GM10248 (cell line): ENCODE data around the gene ADAMTS16.

Experiments
- CTCF ChIA-PET: fragments of 300-600 bp; sonication (Branson Sonifier 250); formaldehyde crosslinking; extraction: SDS; loops from one replicate; lab custom pipeline; 2021; ENCODE audit warnings: antibody characterized with exemption; lab: Yijun Ruan, JAX
- POLR2A ChIA-PET: fragments of 350-650 bp; sonication (Branson Sonifier 250); formaldehyde crosslinking; extraction: SDS; loops from one replicate; lab custom pipeline; 2020; ENCODE audit warnings: antibody characterized with exemption; lab: Yijun Ruan, JAX
- DNase-seq: peaks from one replicate; pipeline ENCODE4 v3.0.0; 2012; ENCODE audit errors: extremely low spot score
- TF ChIP-seq, protein P1 (sequence below): IDR thresholded peaks from 2 replicates; pipeline ENCODE4 v1.5.1; 2012; ENCODE audit warnings: mild to moderate bottlenecking, low read depth; ENCODE audit errors: extremely low read depth, missing control alignments, control extremely low read depth

The ADAMTS16 gene

DNA sequence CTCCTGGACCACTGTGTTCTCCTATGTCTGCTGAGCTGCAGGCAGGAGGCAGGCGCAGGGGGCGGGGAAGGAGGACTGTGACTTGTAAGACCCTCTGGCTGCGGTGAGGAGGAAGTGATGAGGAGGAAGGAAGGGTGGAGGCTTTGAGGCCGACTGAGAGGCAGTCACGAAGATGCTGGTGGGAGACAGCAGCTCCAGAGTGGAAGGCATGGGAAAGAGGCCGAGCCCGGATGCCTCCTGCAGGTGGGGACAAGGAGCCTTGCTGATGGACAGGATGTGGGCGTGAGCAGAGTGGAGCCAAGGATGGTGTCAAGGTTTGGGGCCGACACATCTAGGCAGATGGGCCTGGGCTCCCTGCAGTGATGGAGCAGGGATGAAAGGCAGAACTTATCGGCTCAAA, 208.0 kb downstream of the ADAMTS16 start:
- TF ChIP-seq, protein P1, sequence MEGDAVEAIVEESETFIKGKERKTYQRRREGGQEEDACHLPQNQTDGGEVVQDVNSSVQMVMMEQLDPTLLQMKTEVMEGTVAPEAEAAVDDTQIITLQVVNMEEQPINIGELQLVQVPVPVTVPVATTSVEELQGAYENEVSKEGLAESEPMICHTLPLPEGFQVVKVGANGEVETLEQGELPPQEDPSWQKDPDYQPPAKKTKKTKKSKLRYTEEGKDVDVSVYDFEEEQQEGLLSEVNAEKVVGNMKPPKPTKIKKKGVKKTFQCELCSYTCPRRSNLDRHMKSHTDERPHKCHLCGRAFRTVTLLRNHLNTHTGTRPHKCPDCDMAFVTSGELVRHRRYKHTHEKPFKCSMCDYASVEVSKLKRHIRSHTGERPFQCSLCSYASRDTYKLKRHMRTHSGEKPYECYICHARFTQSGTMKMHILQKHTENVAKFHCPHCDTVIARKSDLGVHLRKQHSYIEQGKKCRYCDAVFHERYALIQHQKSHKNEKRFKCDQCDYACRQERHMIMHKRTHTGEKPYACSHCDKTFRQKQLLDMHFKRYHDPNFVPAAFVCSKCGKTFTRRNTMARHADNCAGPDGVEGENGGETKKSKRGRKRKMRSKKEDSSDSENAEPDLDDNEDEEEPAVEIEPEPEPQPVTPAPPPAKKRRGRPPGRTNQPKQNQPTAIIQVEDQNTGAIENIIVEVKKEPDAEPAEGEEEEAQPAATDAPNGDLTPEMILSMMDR, result no peak
- ChIA-PET CTCF (interaction anchor here (0.8 to 1.4 kb wide), 3 partner anchors 14 to 207 kb away, joined by 3 read pairs; no protein-coding TSS in a partner anchor), POLR2A (no interaction called here)
- DNase-seq, result no peak

DNA sequence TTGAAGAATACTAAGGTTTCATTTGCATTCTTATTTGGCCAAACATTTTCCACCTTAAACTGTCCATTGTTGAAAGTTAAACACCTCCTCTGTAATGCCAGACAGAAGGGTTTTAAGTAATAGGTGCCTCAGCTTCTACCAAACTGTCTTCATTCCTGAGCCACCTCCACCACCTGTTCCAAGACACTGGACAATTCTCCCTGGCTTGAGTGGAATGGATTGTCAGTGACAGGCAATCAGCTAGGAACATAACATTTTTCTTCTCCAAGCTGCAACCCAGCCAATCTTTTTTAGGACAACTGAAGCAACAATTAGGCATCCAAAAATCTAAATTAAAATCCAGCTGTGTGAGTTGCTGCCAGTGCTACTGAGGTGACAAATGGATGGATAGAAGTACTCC, 208.4 kb downstream of the ADAMTS16 start:
- TF ChIP-seq, protein P1, result no peak
- POLR2A ChIA-PET, result no interaction called here
- CTCF ChIA-PET, result interaction anchor here (0.8 to 1.4 kb wide), 3 partner anchors 14 to 208 kb away, joined by 3 read pairs; no protein-coding TSS in a partner anchor
- no peak for DNase-seq

DNA sequence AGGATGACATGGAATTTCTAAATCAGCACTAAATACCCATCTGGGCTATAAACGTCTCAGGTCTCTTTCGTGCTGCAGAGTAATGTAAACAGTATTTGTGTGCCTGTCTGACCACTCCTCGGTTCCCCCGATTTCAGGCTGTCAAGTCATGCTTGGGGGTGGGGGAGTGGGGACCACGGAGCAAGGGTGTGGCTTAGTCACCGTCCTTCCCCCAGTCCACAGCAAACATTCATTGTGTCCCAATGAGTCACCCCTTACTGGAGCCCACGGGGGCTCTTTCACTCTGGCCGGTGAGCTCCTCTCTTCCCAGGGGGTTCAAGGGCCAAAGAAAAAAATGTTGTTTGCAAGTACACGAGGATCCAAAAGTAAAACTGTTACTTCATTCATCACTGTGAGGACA, 210.0 kb downstream of the ADAMTS16 start:
- DNase-seq, result no peak
- TF ChIP-seq, protein P1, result no peak
- ChIA-PET CTCF (no interaction called here), POLR2A (no interaction called here)

DNA sequence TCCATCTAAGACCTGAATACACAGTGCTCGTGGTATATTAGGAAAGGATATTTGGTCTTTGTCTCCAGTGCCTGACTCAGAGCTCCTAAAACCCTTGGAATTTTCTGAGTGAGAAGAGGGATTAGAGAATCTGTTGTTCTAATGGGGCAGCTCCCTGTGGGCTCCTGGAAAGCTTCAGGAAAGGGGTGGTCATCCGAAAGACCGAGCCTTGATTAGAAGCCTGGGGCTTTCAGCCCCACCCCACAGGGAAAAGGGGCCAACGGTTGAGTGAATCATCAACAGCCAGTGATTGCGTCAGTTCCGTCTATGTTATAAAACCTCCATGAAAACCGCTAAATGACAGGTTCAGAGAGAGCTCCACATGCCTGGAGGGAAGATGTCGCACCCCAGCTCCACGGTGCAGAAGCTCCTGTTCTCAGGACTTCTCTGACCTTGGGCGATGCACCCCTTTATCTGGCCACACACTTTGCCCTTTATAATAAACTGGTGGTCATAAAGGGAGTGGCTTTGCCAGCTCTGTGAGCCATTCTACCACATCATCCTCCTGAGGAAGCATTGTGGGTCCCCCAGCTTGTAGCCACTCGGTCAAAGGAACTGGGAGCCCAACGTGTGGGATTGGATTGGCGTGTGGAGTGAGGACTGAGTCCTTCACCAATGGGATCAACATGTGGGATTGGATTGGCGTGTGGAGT, 211.3 kb downstream of the ADAMTS16 start:
- CTCF ChIA-PET, result interaction anchor here (0.7 kb wide), 1 partner anchor 21 kb away, joined by 3 read pairs; no protein-coding TSS in a partner anchor

DNA sequence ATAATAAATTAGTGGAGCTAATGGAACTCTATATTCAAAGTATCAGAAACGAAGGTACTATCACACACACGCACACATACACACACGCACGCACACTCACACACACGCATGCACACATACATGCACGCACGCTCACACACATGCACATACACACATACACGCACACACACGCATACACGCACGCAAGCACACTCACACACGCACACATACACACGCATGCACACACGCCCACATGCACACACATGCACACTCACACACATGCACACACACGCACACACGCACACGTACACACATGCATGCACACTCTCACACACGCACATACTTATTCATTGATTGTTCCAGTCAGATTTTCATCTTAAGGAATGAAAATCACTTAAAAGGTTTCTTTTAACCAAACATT, 212.5 kb downstream of the ADAMTS16 start:
- TF ChIP-seq, protein P1, result no peak
- DNase-seq, result no peak
- POLR2A ChIA-PET, result no interaction called here
- CTCF ChIA-PET, result no interaction called here

More for the DNA sequence above, 211.3 kb downstream of the ADAMTS16 start:
- TF ChIP-seq, protein P1, result no peak
- POLR2A ChIA-PET, result no interaction called here
- DNase-seq, result no peak

DNA sequence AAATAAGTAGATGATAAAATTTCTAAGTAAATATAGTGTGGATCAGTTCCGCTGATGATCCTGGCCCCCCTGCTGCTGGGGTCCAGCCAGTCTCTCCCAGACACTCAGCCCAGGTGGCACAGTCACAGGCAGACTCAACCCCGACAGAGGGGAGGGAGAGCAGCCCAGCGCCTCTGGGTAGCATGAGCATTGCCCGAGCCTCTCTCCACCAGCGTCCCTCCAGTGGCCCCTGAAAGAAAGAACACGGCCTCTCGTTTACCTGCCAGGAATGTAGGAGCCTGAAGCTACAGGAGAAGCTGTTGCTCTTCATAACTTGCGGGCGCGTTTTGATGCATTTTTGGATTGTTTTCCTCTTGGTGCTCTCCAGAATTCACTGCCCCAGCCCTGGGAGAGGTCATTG, 213.6 kb downstream of the ADAMTS16 start:
- POLR2A ChIA-PET, result no interaction called here
- TF ChIP-seq, protein P1, result no peak
- CTCF ChIA-PET, result no interaction called here
- no peak for DNase-seq
